Esophagus muscularis mucosa (tissue), 4 donors: ENCODE measurements around the gene LSM2. TPM values are rescaled to one million over a fixed set of nuclear protein-coding genes. Genes with fewer than 3 reads are reported as not detected.

ENCODE experiments used
- DNase-seq: peaks from one replicate; pipeline ENCODE4 v3.0.0-alpha.2; 2017; ENCODE audit errors: extremely low spot score
- H3K27ac ChIP-seq, 4 donors: fragments of 200-600 bp; sonication (generic); replicated peaks in 1 of 4; 1 replicate in 3 of 4; 2 replicates in 1 of 4; pipeline ENCODE4 v1.5.1; 2016 to 2019; ENCODE audit warnings: mild to moderate bottlenecking in 1 of 4
- H3K27me3 ChIP-seq, 4 donors: fragments of 200-600 bp; sonication (generic); one replicate each; pipeline versions ENCODE4 v1.5.1 to v1.6.0; 2016 to 2019
- H3K36me3 ChIP-seq, 4 donors: fragments of 200-600 bp; sonication (generic); one replicate each; pipeline ENCODE4 v1.5.1; 2016 to 2019
- H3K4me1 ChIP-seq, 4 donors: fragments of 200-600 bp; sonication (generic); one replicate each; pipeline ENCODE4 v1.5.1; 2016 to 2019
- H3K4me3 ChIP-seq, 4 donors: fragments of 200-600 bp; sonication (generic); 1 replicate in 2 of 4; 2 replicates in 2 of 4; pipeline ENCODE4 v1.5.1; 2016 to 2019; ENCODE audit warnings: mild to moderate bottlenecking in 4 of 4, moderate library complexity in 1 of 4
- H3K9me3 ChIP-seq, 4 donors: fragments of 200-600 bp; sonication (generic); 1 replicate in 3 of 4; 2 replicates in 1 of 4; pipeline ENCODE4 v1.5.1; 2016 to 2019
- EP300 ChIP-seq: sonication (generic); formaldehyde crosslinking; IDR thresholded peaks from one replicate; pipeline ENCODE4 v1.6.1; 2017; ENCODE audit warnings: antibody characterized with exemption
- POLR2A ChIP-seq: fragments of 450-650 bp; IDR thresholded peaks from one replicate; pipeline ENCODE4 v1.6.1; 2017; ENCODE audit warnings: antibody characterized with exemption, moderate library complexity, mild to moderate bottlenecking, low read depth
- POLR2AphosphoS5 ChIP-seq, 2 donors: sonication (generic); formaldehyde crosslinking; IDR thresholded peaks; one replicate each; pipeline ENCODE4 v1.6.1; 2017; ENCODE audit warnings: antibody characterized with exemption in 2 of 2
- WGBS: methylation state at CpG from one replicate; pipeline ENCODE4 v1.1.5; 2018; 5-methylcytosine and 5-hydroxymethylcytosine counted together
- intact Hi-C: fragments of 100-400 bp; cut with DNase I; formaldehyde crosslinking; loops from one replicate; pipeline ENCODE4 v1.15.1; 2023
- total RNA-seq, 4 donors: library from RNA; depleted of rRNA; stranded (reverse); fragments of >200 nt; gene quantifications; one replicate each; pipeline versions ENCODE4 v1.1.0 to v1.2.1, GENCODE V29; 2016
- TF ChIP-seq, protein P1 (sequence below), 3 experiments: fragments of 200-600 bp in 2 of 3; fragments of 450-650 bp in 1 of 3; sonication (generic) in 2 of 3; IDR thresholded peaks; one replicate each; pipeline ENCODE4 v1.5.1; 2017 to 2019; ENCODE audit warnings: antibody characterized with exemption in 3 of 3, mild to moderate bottlenecking in 2 of 3, moderate library complexity in 1 of 3

LSM2 gene
- total RNA-seq, 4 donors from 2014 or later, result 24.2 to 41.5 (median 32.9) TPM

DNA sequence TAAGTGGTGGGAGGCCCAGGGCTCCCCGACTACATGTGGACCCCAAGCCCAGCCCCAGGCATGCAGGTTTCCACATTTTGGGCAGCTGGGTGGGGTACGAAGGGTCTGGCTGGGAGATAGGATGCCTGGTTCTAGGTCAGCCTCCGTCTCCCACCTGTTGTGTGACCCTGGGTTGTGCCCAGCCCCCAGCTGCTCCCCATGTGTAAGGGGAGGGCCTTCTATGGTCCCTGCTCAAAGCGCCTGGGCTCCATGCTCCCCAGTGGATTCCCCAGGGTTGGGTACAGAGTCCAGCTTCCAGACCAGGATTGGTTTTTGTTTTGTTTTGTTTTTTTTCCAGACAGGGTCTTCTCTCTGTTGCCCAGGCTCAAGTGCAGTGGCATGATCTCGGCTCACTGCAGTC is 28.6 kb downstream of the LSM2 start:
- peaks cover 36 to 55% (median 50%) of the 10 kb centered on the region in 4 donors for H3K36me3 ChIP-seq
- no peak overlapping the region for H3K27ac ChIP-seq
- intact Hi-C loops, result no loop called here
- H3K4me1 ChIP-seq, result peaks cover 10 to 18% (median 13%) of the 10 kb centered on the region in 4 donors
- H3K27me3 ChIP-seq, result no peaks in the 10 kb centered on the region
- H3K9me3 ChIP-seq, result no peaks in the 10 kb centered on the region
- TF ChIP-seq POLR2A (no peak), POLR2AphosphoS5 (IDR thresholded peaks at IDR 0.05) (no peak), EP300 (no peak)
- TF ChIP-seq, protein P1, sequence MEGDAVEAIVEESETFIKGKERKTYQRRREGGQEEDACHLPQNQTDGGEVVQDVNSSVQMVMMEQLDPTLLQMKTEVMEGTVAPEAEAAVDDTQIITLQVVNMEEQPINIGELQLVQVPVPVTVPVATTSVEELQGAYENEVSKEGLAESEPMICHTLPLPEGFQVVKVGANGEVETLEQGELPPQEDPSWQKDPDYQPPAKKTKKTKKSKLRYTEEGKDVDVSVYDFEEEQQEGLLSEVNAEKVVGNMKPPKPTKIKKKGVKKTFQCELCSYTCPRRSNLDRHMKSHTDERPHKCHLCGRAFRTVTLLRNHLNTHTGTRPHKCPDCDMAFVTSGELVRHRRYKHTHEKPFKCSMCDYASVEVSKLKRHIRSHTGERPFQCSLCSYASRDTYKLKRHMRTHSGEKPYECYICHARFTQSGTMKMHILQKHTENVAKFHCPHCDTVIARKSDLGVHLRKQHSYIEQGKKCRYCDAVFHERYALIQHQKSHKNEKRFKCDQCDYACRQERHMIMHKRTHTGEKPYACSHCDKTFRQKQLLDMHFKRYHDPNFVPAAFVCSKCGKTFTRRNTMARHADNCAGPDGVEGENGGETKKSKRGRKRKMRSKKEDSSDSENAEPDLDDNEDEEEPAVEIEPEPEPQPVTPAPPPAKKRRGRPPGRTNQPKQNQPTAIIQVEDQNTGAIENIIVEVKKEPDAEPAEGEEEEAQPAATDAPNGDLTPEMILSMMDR (IDR thresholded peaks at IDR 0.05), result no peak
- DNase-seq, result no peak
- no peak overlapping the region for H3K4me3 ChIP-seq
- WGBS, result 98% methylated on average over 4 of the region's 5 CpGs

- TF ChIP-seq EP300 (no peak), POLR2A (no peak), POLR2AphosphoS5 (IDR thresholded peaks at IDR 0.05) (no peak)
- TF ChIP-seq, protein P1 (IDR thresholded peaks at IDR 0.05), result no peak
- DNase-seq, result no peak
- peak overlapping the region in 1 of 4 donors; percentile 41 for H3K27ac ChIP-seq
- H3K9me3 ChIP-seq, result no peaks in the 10 kb centered on the region
- intact Hi-C loops, result no loop called here
- H3K4me3 ChIP-seq, result no peak overlapping the region
- H3K27me3 ChIP-seq, result no peaks in the 10 kb centered on the region
- H3K4me1 ChIP-seq, result peaks cover 12 to 22% (median 16%) of the 10 kb centered on the region in 4 donors
- WGBS, result 90% methylated on average over 2 of the region's 5 CpGs
- peaks cover 31 to 50% (median 44%) of the 10 kb centered on the region in 4 donors for H3K36me3 ChIP-seq
These were observed 29.1 kb downstream of the LSM2 start for GRCh38 chr6:31777667-31778050.

GRCh38 chr6:31776989-31777666 is 29.6 kb downstream of the LSM2 start, which contains the start of gene VWA7:
TSS of gene VWA7 (minus strand) at chr6:31777328. CDS start at chr6:31776779, 549 bp downstream.
- no peak for DNase-seq
- 19% methylated on average over 15 of the region's 15 CpGs for WGBS
- no peaks in the 10 kb centered on the region for H3K9me3 ChIP-seq
- peaks cover 25 to 44% (median 39%) of the 10 kb centered on the region in 4 donors for H3K36me3 ChIP-seq
- H3K4me1 ChIP-seq, result peaks cover 12 to 22% (median 16%) of the 10 kb centered on the region in 4 donors
- TF ChIP-seq POLR2A, result no peak
- TF ChIP-seq POLR2AphosphoS5 (IDR thresholded peaks at IDR 0.05), result peak in 1 of 2 donors; percentile 22
- intact Hi-C loops, result no loop called here
- H3K27ac ChIP-seq, result peak within 1 kb of the TSS in 3 of 4 donors; percentile 28 to 41 (median 33)
- H3K27me3 ChIP-seq, result no peaks in the 10 kb centered on the region
- H3K4me3 ChIP-seq, result peak within 1 kb of the TSS in 3 of 4 donors; percentile 5 to 14 (median 9)

- H3K4me1 ChIP-seq, result peaks cover 12 to 22% (median 16%) of the 10 kb centered on the region in 4 donors
- WGBS, result 46% methylated on average over 12 of the region's 14 CpGs
- H3K27me3 ChIP-seq, result no peaks in the 10 kb centered on the region
- H3K4me3 ChIP-seq, result peak overlapping the region in 2 of 4 donors; percentile 9 to 14
- no peaks in the 10 kb centered on the region for H3K9me3 ChIP-seq
- no peak for DNase-seq
- peaks cover 21 to 39% (median 33%) of the 10 kb centered on the region in 4 donors for H3K36me3 ChIP-seq
- intact Hi-C loops, result no loop called here
- TF ChIP-seq EP300 (no peak), POLR2A (no peak), POLR2AphosphoS5 (IDR thresholded peaks at IDR 0.05) (no peak)
- TF ChIP-seq, protein P1 (IDR thresholded peaks at IDR 0.05), result no peak
- H3K27ac ChIP-seq, result peak overlapping the region in 3 of 4 donors; percentile 28 to 41 (median 33)
These were observed 30.2 kb downstream of the LSM2 start for GRCh38 chr6:31776485-31776988.

- no peak overlapping the region for H3K27ac ChIP-seq
- 91% methylated on average over 26 of the region's 32 CpGs for WGBS
- intact Hi-C loops, result no loop called here
These were observed 30.9 kb downstream of the LSM2 start for GRCh38 chr6:31775633-31776484.

More at GRCh38 chr6:31775633-31776484, 30.9 kb downstream of the LSM2 start:
- Histone ChIP-seq H3K27me3 (no peaks in the 10 kb centered on the region), H3K9me3 (no peaks in the 10 kb centered on the region), H3K4me1 (peaks cover 12 to 22% (median 16%) of the 10 kb centered on the region in 4 donors), H3K4me3 (no peak overlapping the region), H3K36me3 (peaks cover 21 to 32% (median 26%) of the 10 kb centered on the region in 4 donors)
- TF ChIP-seq POLR2AphosphoS5 (IDR thresholded peaks at IDR 0.05) (no peak), EP300 (no peak)
- TF ChIP-seq, protein P1 (IDR thresholded peaks at IDR 0.05), result no peak
- no peak for DNase-seq
